Tibial nerve (tissue), 4 donors: ENCODE measurements around the gene USHBP1. TPM values are rescaled to one million over a fixed set of nuclear protein-coding genes. Genes with fewer than 3 reads are reported as not detected.
A peak's percentile ranks its signal among the peaks of the same experiment; 100 is the strongest.

Experiments used
- DNase-seq, 2 donors: peaks; one replicate each; pipeline ENCODE4 v3.0.0-alpha.2; 2019; ENCODE audit warnings: low spot score in 2 of 2
- H3K27ac ChIP-seq, 4 donors: fragments of 200-600 bp; sonication (generic) in 3 of 4; one replicate each; pipeline ENCODE4 v1.5.1; 2017 to 2019; ENCODE audit warnings: mild to moderate bottlenecking in 1 of 4
- H3K27me3 ChIP-seq, 2 donors: fragments of 200-600 bp; sonication (generic) in 1 of 2; one replicate each; pipeline versions ENCODE4 v1.5.1 to v1.6.0; 2017 to 2019
- H3K36me3 ChIP-seq, 3 donors: fragments of 200-600 bp; sonication (generic); one replicate each; pipeline ENCODE4 v1.5.1; 2018 to 2019
- H3K4me1 ChIP-seq, 4 donors: fragments of 200-600 bp; sonication (generic) in 3 of 4; one replicate each; pipeline ENCODE4 v1.5.1; 2017 to 2019
- H3K4me3 ChIP-seq, 4 donors: fragments of 200-600 bp; sonication (generic) in 3 of 4; one replicate each; pipeline ENCODE4 v1.5.1; 2017 to 2019; ENCODE audit warnings: mild to moderate bottlenecking in 1 of 4, moderate library complexity in 1 of 4
- H3K9me3 ChIP-seq, 4 donors: fragments of 200-600 bp; sonication (generic) in 3 of 4; one replicate each; pipeline ENCODE4 v1.5.1; 2017 to 2019
- CTCF ChIP-seq, 5 experiments: fragments of 200-600 bp in 3 of 5; fragments of 450-650 bp in 2 of 5; sonication (generic) in 3 of 5; IDR thresholded peaks; one replicate each; pipeline ENCODE4 v1.5.1; 2016 to 2019; ENCODE audit warnings: antibody characterized with exemption in 5 of 5, mild to moderate bottlenecking in 3 of 5, moderate library complexity in 2 of 5
- EP300 ChIP-seq, 2 donors: sonication (generic); formaldehyde crosslinking; IDR thresholded peaks; one replicate each; pipeline ENCODE4 v1.6.1; 2017; ENCODE audit warnings: antibody characterized with exemption in 2 of 2, mild to moderate bottlenecking in 1 of 2
- POLR2A ChIP-seq, 2 donors: fragments of 450-650 bp; IDR thresholded peaks; one replicate each; pipeline ENCODE4 v1.6.1; 2017; ENCODE audit warnings: antibody characterized with exemption in 2 of 2, mild to moderate bottlenecking in 2 of 2, moderate library complexity in 2 of 2
- WGBS, 2 donors: methylation state at CpG; one replicate each; pipeline ENCODE4 v1.1.5; 2018; 5-methylcytosine and 5-hydroxymethylcytosine counted together
- total RNA-seq, 4 donors: library from RNA; depleted of rRNA; stranded (reverse); fragments of >200 nt; gene quantifications; one replicate each; pipeline ENCODE4 v1.1.0, GENCODE V29; 2016

Gene USHBP1
- total RNA-seq, 4 donors from 2014 or later = 3.1 to 29.4 (median 17.5) TPM

GRCh38 chr19:17305517-17306284 lies 41.2 kb upstream of the USHBP1 start, which contains the start of gene MRPL34:
Gene MRPL34 (plus strand): TSS chr19:17305872. CDS start chr19:17305893, 21 bp downstream.
- DNase-seq = peak; percentile 82 to 89
- Histone ChIP-seq H3K4me3 (peak within 1 kb of the TSS; percentile 66 to 72 (median 68)), H3K9me3 (no peaks in the 10 kb centered on the region), H3K36me3 (peaks cover 0 to 8% (median 0%) of the 10 kb centered on the region in 3 donors), H3K4me1 (peaks cover 0 to 69% (median 42%) of the 10 kb centered on the region in 4 donors), H3K27ac (peak within 1 kb of the TSS; percentile 81 to 90 (median 86)), H3K27me3 (no peaks in the 10 kb centered on the region)
- TF ChIP-seq CTCF (IDR thresholded peaks at IDR 0.05) (peak; percentile 58 to 94 (median 89)), EP300 (IDR thresholded peaks at IDR 0.05) (peak; percentile 84 to 86), POLR2A (IDR thresholded peaks at IDR 0.05) (peak; percentile 55 to 81)
- WGBS, 2 donors = 0% methylated on average over 25 to 27 of the region's 55 CpGs

- peak in 1 of 2 donors; percentile 80 for DNase-seq
- TF ChIP-seq EP300 (IDR thresholded peaks at IDR 0.05) (no peak), CTCF (IDR thresholded peaks at IDR 0.05) (no peak), POLR2A (IDR thresholded peaks at IDR 0.05) (no peak)
- WGBS, 2 donors = 3 to 5% methylated on average over 6 to 7 of the region's 7 CpGs
- H3K4me3 ChIP-seq = peak overlapping the region; percentile 66 to 72 (median 68)
- no peaks in the 10 kb centered on the region for H3K9me3 ChIP-seq
- H3K27ac ChIP-seq = peak overlapping the region; percentile 81 to 90 (median 86)
- H3K36me3 ChIP-seq = peaks cover 0 to 13% (median 0%) of the 10 kb centered on the region in 3 donors
- H3K4me1 ChIP-seq = peaks cover 0 to 64% (median 37%) of the 10 kb centered on the region in 4 donors
- H3K27me3 ChIP-seq = no peaks in the 10 kb centered on the region
Measured at GRCh38 chr19:17305216-17305516, 40.6 kb upstream of the USHBP1 start.

GRCh38 chr19:17304386-17305215 lies 40.1 kb upstream of the USHBP1 start:
- Histone ChIP-seq H3K9me3 (no peaks in the 10 kb centered on the region), H3K4me3 (peak overlapping the region in 1 of 4 donors; percentile 67), H3K27ac (peak overlapping the region; percentile 81 to 90 (median 86)), H3K36me3 (peaks cover 0 to 15% (median 0%) of the 10 kb centered on the region in 3 donors), H3K27me3 (no peaks in the 10 kb centered on the region), H3K4me1 (peaks cover 0 to 59% (median 33%) of the 10 kb centered on the region in 4 donors)
- TF ChIP-seq CTCF (IDR thresholded peaks at IDR 0.05) (no peak), POLR2A (IDR thresholded peaks at IDR 0.05) (no peak)
- WGBS, 2 donors = 43 to 57% methylated on average over 12 of the region's 12 CpGs
- no peak for DNase-seq

- DNase-seq = no peak
- H3K36me3 ChIP-seq = peaks cover 0 to 16% (median 0%) of the 10 kb centered on the region in 3 donors
- peak overlapping the region; percentile 23 to 90 (median 84) for H3K27ac ChIP-seq
- no peaks in the 10 kb centered on the region for H3K27me3 ChIP-seq
- peaks cover 0 to 56% (median 33%) of the 10 kb centered on the region in 4 donors for H3K4me1 ChIP-seq
- WGBS, 2 donors = 29 to 54% methylated on average over 12 of the region's 12 CpGs
- peak overlapping the region in 2 of 4 donors; percentile 79 for H3K4me3 ChIP-seq
- no peaks in the 10 kb centered on the region for H3K9me3 ChIP-seq
- TF ChIP-seq CTCF (IDR thresholded peaks at IDR 0.05) = no peak
- no peak for TF ChIP-seq EP300 (IDR thresholded peaks at IDR 0.05)
- TF ChIP-seq POLR2A (IDR thresholded peaks at IDR 0.05) = no peak
Measured at GRCh38 chr19:17303940-17304267, 39.4 kb upstream of the USHBP1 start.
